Esophagus (tissue), 2 donors: ENCODE measurements around the gene SLC24A3. TPM values are rescaled to one million over a fixed set of nuclear protein-coding genes. Genes with fewer than 3 reads are reported as not detected.

Source experiments
- H3K27ac ChIP-seq, 2 donors: one replicate each; pipeline ENCODE4 v1.5.1; 2013; ENCODE audit warnings: low read depth in 2 of 2, mild to moderate bottlenecking in 2 of 2, inconsistent platforms in 1 of 2, low read length in 1 of 2, moderate library complexity in 1 of 2
- H3K27me3 ChIP-seq, 2 donors: one replicate each; pipeline ENCODE4 v1.6.1; 2013; ENCODE audit warnings: low read length in 2 of 2, control low read depth in 1 of 2, mild to moderate bottlenecking in 1 of 2; ENCODE audit not compliant: insufficient read depth in 2 of 2, control insufficient read depth in 1 of 2
- H3K36me3 ChIP-seq, 2 donors: one replicate each; pipeline ENCODE4 v1.6.1; 2013; ENCODE audit warnings: low read length in 1 of 2; ENCODE audit not compliant: control insufficient read depth in 2 of 2, insufficient read depth in 2 of 2
- H3K4me1 ChIP-seq, 2 donors: one replicate each; pipeline ENCODE4 v1.6.1; 2013; ENCODE audit warnings: low read length in 1 of 2; ENCODE audit not compliant: control insufficient read depth in 2 of 2, insufficient read depth in 2 of 2
- H3K4me3 ChIP-seq, 2 donors: one replicate each; pipeline ENCODE4 v1.5.1; 2013; ENCODE audit warnings: low read length in 2 of 2, mild to moderate bottlenecking in 2 of 2, low read depth in 1 of 2, moderate library complexity in 1 of 2
- H3K9me3 ChIP-seq, 2 donors: one replicate each; pipeline ENCODE4 v1.6.1; 2013; ENCODE audit warnings: mild to moderate bottlenecking in 2 of 2, low read depth in 1 of 2, low read length in 1 of 2, moderate library complexity in 1 of 2; ENCODE audit not compliant: control insufficient read depth in 2 of 2, insufficient read depth in 1 of 2
- WGBS, 2 donors: extraction: QIAGEN DNeasy Blood & Tissue Kit; methylation state at CpG; one replicate each; pipeline ENCODE4 v1.1.7; 2013; 5-methylcytosine and 5-hydroxymethylcytosine counted together
- polyA plus RNA-seq, 2 donors: library from polyadenylated mRNA; stranded (reverse); fragments of 200-250 nt; gene quantifications; one replicate each; pipeline ENCODE4 v1.2.3, GENCODE V29; 2013
- donor health status: healthy with polysubstance abuse.
- donor health status: Bipolar disorder and iron deficiency.

The SLC24A3 gene
- polyA plus RNA-seq, 2 donors: 6.5 to 7.3 TPM

- Histone ChIP-seq H3K27ac (peak overlapping the region in 1 of 2 donors; percentile 90), H3K36me3 (no peaks in the 10 kb centered on the region), H3K4me3 (no peak overlapping the region), H3K27me3 (no peaks in the 10 kb centered on the region), H3K9me3 (no peaks in the 10 kb centered on the region), H3K4me1 (peaks cover 0 to 4% of the 10 kb centered on the region in 2 donors)
- 34 to 49% methylated on average over 4 of the region's 4 CpGs for WGBS, 2 donors
These were observed 524.6 kb downstream of the SLC24A3 start for GRCh38 chr20:19737025-19737424.

GRCh38 chr20:19738951-19739350, 526.5 kb downstream of the SLC24A3 start:
- H3K36me3 ChIP-seq: no peaks in the 10 kb centered on the region
- no peak overlapping the region for H3K4me3 ChIP-seq
- peaks cover 0 to 4% of the 10 kb centered on the region in 2 donors for H3K4me1 ChIP-seq
- H3K27ac ChIP-seq: peak overlapping the region; percentile 76 to 94
- 70 to 83% methylated on average over 5 of the region's 5 CpGs for WGBS, 2 donors
- H3K9me3 ChIP-seq: no peaks in the 10 kb centered on the region
- no peaks in the 10 kb centered on the region for H3K27me3 ChIP-seq

- no peaks in the 10 kb centered on the region for H3K27me3 ChIP-seq
- no peak overlapping the region for H3K4me3 ChIP-seq
- H3K27ac ChIP-seq: peak overlapping the region; percentile 76 to 82
- peaks cover 0 to 4% of the 10 kb centered on the region in 2 donors for H3K4me1 ChIP-seq
- WGBS, 2 donors: 91% methylated on average over 10 of the region's 10 CpGs
- H3K36me3 ChIP-seq: no peaks in the 10 kb centered on the region
- no peaks in the 10 kb centered on the region for H3K9me3 ChIP-seq
These were observed 526.9 kb downstream of the SLC24A3 start for GRCh38 chr20:19739351-19739750.

GRCh38 chr20:19740512-19740911, 528.1 kb downstream of the SLC24A3 start:
- Histone ChIP-seq H3K27ac (no peak overlapping the region), H3K36me3 (no peaks in the 10 kb centered on the region), H3K4me1 (peaks cover 0 to 4% of the 10 kb centered on the region in 2 donors), H3K9me3 (no peaks in the 10 kb centered on the region), H3K4me3 (no peak overlapping the region), H3K27me3 (no peaks in the 10 kb centered on the region)
- WGBS, 2 donors: 78 to 87% methylated on average over 3 of the region's 3 CpGs

GRCh38 chr20:19741924-19742323, 529.5 kb downstream of the SLC24A3 start:
- no peaks in the 10 kb centered on the region for H3K36me3 ChIP-seq
- 78 to 80% methylated on average over 2 of the region's 2 CpGs for WGBS, 2 donors
- peak overlapping the region in 1 of 2 donors; percentile 56 for H3K27ac ChIP-seq
- H3K4me1 ChIP-seq: peaks cover 0 to 4% of the 10 kb centered on the region in 2 donors
- no peak overlapping the region for H3K4me3 ChIP-seq
- H3K9me3 ChIP-seq: no peaks in the 10 kb centered on the region
- no peaks in the 10 kb centered on the region for H3K27me3 ChIP-seq

- Histone ChIP-seq H3K9me3 (no peaks in the 10 kb centered on the region), H3K4me1 (peaks cover 0 to 4% of the 10 kb centered on the region in 2 donors), H3K27me3 (no peaks in the 10 kb centered on the region), H3K4me3 (no peak overlapping the region), H3K27ac (no peak overlapping the region), H3K36me3 (no peaks in the 10 kb centered on the region)
- 84 to 90% methylated on average over 9 of the region's 9 CpGs for WGBS, 2 donors
These were observed 530.7 kb downstream of the SLC24A3 start for GRCh38 chr20:19742974-19743639.

- 46 to 61% methylated on average over 1 of the region's 1 CpG for WGBS, 2 donors
- H3K4me3 ChIP-seq: no peak overlapping the region
- peaks cover 0 to 4% of the 10 kb centered on the region in 2 donors for H3K4me1 ChIP-seq
- H3K27me3 ChIP-seq: no peaks in the 10 kb centered on the region
- H3K9me3 ChIP-seq: no peaks in the 10 kb centered on the region
- H3K27ac ChIP-seq: no peak overlapping the region
- H3K36me3 ChIP-seq: no peaks in the 10 kb centered on the region
These were observed 531.2 kb downstream of the SLC24A3 start for GRCh38 chr20:19743640-19743995.

- Histone ChIP-seq H3K4me3 (no peak overlapping the region), H3K36me3 (no peaks in the 10 kb centered on the region), H3K9me3 (no peaks in the 10 kb centered on the region), H3K4me1 (no peaks in the 10 kb centered on the region), H3K27ac (no peak overlapping the region), H3K27me3 (no peaks in the 10 kb centered on the region)
- WGBS, 2 donors: 87 to 98% methylated on average over 3 of the region's 3 CpGs
These were observed 532.7 kb downstream of the SLC24A3 start for GRCh38 chr20:19745106-19745505.

GRCh38 chr20:19745584-19745983, 533.1 kb downstream of the SLC24A3 start:
- no peaks in the 10 kb centered on the region for H3K36me3 ChIP-seq
- H3K27me3 ChIP-seq: no peaks in the 10 kb centered on the region
- no peaks in the 10 kb centered on the region for H3K4me1 ChIP-seq
- no peaks in the 10 kb centered on the region for H3K9me3 ChIP-seq
- 66% methylated on average over 1 of the region's 1 CpG for WGBS, 2 donors
- no peak overlapping the region for H3K4me3 ChIP-seq
- H3K27ac ChIP-seq: no peak overlapping the region

GRCh38 chr20:19746396-19746795, 534.0 kb downstream of the SLC24A3 start:
- Histone ChIP-seq H3K9me3 (no peaks in the 10 kb centered on the region), H3K27me3 (no peaks in the 10 kb centered on the region), H3K4me3 (no peak overlapping the region), H3K27ac (no peak overlapping the region), H3K4me1 (no peaks in the 10 kb centered on the region), H3K36me3 (no peaks in the 10 kb centered on the region)
- 94 to 97% methylated on average over 1 of the region's 1 CpG for WGBS, 2 donors
